ENCODE data around the gene C10orf53.
"Not testable (repeated sequence)": the region's sequence is repeated elsewhere in the genome, so short reads cannot be mapped to it uniquely, and the experiment has no call there.

The C10orf53 gene

DNA sequence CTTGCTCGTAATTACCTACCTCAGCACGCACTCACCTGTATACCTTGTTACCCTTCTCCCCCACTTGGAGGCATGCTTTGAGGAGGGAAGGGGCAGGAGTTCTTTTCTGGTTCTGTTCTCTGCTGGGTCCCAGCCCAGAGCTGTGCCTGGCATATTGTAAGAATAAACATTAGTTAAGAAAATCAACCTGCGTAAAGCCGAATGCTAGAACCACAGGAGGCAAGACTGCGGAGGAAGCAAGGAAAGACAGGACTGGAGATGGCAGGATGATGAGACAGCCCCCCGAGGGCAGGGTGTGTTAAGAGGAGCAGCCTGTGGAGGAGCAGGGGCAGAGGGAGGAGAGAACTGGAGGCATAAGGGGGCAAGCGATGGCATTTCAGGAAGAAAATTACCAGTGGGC lies 9.5 kb downstream of the C10orf53 start:
- no peak for DNase-seq

DNA sequence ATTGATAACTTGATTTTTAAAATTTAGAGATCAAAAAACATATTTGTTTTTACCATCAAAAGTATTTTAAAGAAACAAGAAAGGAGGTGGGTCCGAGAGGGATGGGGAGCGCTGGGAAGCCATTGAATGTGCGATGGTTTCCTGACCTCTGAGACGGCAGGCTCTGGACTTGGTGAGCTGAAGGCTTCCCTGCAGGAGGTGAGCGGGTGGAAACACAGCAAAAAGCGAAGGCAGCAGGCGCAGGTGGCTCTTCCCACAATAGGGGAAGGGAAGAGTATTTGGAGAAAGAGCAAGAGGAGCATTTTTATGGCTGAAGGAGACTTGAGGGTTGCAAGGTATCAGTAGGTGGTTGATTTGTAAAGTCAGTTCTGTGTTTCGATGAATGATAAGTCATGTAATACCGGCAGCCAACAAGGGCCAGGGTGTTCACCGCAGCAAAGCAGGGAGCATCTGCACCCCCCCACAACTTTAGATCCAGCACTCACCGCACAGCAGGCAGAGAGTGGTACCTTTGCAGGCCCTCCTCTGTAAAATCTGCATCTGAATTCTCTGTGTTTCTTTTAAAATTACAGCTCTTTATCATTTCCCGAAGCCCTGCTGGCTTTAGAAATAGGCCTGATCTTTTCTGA lies 10.5 kb downstream of the C10orf53 start:
- DNase-seq = no peak

DNA sequence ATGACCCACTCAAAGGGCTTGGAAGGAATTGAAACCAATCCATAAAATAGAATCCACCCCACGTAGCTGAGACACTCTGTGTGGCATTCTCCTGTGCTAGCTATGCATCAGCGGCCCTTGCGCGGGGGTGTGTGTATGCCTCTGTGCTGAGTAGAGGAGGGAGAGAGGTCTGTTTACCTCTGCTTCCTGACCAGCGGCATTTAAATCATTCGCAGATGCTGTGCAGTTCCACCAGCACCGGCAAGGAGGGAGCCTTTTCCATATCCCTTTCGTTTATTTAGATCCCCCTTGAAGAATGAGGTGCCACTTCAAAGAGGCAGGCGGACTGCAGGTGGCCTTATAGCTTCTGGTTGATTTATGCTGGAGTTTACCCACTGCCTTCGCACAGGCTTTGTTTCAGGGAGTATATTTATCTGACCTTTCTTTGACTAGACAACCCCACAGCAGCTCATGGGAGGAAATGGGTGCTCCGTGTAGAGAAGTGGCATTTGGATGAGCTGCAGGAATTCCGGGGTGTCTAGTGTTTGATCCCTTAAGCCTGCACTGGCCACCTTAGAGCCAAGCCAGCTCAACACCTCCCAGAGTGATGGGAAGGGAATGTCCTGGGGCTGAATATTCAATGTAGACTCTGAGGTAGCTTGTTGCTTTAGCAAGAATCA lies 11.4 kb downstream of the C10orf53 start:
- no peak for DNase-seq

DNA sequence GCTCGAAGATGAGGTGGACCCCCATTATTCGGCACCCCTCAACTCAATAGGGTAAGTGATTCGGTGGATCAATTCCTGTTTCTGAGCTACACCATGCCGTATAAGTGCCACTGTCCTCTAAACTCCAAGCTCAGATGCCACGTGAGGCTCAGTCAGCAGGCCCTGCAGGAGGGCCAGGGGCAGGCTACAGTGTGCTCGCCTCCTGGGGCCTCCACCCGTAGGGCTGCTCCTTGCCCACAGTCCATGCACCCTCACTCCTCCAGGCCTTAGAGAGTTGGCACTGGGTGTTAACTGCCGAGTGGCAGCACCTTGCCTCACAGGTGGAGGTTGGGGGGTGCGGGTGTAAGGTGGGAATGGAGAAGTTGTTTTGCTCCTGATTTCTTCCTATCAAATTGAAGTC lies 12.1 kb downstream of the C10orf53 start:
- no peak for DNase-seq

DNA sequence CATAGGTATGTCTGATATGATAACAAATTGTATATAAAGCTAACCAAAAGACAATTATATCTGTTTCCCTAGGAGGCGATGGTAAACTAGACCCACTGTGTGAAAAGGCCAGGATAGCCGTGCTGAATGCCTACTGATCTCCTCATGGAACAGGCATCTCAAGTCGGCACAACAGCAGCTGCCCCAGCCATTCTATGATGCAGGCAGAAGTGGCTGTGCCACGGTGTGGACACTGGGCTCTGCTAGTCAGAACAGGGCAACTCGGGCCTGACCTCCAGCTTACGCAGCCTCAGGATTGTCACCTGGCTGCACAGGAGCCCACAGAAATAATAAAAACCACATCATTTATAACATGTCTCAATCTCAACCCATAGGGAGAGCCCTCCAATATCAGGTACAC lies 15.0 kb downstream of the C10orf53 start:
- no peak for DNase-seq

DNA sequence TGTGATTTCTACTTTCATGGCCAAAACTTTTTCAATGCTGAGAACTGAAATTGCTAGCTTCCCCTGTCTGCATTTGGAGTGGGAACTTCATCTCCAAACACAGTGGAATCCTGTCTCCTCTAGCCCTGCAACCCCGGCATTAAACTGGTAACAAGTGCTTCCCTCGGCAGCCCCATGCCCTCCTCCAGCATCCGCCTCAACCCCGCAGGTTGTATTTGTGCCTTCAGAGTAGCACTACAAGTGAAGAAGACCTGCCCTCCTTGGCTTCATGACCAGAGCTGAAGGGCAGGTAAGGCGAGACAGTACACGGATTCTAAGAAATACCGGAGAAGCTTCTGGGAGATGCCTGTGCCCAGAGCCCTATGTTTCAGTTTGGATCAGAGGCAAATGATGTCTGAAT lies 16.9 kb downstream of the C10orf53 start:
- no peak for DNase-seq

DNA sequence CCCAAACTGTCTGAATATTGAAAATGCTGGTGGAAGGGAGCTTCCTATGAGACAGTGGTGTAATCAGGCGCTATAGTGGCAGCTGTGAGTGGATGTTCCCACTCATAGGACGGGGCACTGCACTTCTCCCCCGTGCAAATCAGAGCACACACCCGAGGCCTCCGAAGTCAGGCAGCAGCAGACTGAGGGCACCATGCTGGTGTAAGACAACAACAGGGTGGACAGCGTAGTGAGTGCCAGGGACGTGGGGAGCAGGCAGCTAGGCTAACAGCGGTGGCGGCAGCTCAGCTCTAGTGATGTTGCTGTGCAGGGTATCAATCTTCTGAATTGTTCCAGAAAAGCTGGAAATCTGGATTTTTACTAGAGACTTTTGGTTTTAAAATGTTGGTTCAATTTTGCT lies 19.2 kb downstream of the C10orf53 start:
- DNase-seq = no peak

DNA sequence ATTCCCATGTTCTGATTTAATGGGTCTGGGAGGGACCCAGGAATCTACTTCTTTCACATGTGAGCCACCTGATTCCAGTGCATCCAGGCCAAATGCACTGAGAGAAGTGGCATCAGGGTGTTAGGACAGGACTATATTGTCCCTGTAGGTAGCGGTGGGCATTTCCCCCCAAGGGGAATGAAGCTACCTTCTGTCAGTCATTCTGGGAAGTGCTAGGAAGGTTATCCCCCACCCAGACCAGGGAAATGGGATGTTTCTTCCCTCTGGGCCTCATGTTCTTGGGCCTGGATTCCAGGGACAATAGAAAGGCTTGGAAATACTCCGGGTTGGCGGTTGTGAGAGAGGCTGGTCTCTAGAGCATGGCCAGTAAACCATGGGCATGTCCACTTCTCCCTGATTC lies 20.8 kb downstream of the C10orf53 start:
- no peak for DNase-seq

DNA sequence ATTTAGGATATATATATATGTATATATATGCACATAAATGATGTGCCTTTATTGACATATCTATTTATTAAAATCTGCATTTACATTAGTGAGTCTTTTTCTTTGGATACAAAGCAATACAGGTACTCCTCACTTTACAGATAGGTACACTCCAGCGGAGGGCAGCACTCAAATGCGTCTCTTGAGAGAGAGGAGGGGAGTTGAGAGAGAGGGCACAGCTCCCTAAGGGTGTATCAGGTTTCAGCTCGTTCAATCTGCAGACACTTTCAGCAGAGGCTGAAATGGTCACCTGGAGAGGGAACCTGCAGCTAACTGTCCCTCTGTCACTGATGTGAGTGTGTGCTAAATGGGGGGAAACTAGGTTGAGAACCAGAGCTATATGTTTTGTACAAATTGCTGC lies 21.5 kb downstream of the C10orf53 start:
- no peak for DNase-seq

DNA sequence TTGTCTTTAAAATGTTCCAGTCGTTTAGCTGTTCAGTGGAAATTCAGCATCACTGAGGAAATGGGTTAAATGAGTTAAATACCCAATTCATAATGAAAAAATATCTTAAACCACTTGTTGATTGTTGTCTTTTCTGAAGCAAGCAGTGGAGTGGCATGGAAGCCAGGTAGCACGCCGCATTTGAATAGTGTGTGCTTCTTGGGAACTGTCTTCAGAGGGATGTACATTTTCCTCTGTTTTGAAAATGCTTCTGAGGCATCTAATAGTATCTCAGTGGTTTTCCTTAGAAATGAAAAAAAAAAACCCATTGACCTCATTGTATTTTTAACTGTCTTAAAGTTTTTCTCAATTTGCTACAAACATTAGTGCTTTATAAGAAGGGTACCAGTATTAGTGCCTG lies 28.1 kb downstream of the C10orf53 start:
- no peak for DNase-seq

DNA sequence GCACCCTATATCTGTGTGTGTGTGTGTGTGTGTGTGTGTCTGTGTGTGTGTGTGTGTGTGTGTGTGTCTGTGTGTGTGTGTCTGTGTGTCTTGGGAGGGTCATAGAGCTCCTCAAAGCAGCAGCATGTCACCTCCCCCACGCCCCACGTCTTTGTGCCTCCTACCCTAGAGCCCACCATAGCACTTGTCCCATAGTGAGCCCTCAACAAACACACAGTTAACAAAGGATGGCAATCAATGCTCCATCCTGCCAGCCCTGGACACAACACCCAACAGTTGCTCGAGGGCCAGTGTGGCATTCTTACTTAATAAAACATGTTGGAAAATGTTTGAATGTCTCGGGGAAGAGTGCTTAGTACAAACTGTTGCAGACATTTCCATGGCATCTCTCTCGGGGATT lies 30.5 kb downstream of the C10orf53 start:
- DNase-seq = no peak

DNA sequence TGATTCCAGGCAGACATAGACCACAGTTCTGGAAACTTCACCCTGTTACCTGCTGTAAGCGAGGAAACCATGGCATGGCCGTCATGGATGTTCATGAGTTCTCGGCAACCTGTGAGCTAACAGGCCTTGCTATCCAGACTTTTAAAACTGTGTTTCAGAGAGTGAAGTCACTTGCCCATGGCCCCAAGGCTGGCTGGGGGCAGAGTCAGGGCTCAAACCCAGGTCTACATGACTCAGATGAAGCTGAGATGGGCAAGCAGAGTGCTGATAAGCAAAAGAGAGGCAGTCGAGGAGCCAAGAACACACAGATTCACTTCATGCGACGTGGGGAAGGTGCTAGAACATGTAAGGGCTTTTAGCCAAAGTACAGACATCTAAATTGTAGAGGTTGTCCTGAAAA lies 31.5 kb downstream of the C10orf53 start:
- no peak for DNase-seq

DNA sequence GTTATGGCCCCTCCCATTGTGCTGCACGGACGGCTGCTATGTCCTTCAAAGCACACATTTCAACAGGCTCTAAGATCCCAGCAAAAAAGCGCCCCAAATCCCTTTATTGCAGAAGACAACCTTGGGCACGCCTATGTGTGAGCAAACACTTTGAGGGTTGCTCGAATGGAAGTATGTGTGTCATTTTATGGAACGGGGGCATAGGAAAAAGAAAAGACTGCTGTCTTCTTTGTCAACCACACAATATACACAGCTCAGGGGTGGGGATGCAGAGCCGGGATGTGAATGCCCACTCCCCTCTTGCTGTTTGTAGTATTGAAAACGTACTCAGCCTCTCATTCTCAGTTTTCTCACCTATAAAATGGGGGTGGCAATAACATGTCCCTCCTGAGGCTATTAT lies 32.0 kb downstream of the C10orf53 start:
- DNase-seq = no peak

DNA sequence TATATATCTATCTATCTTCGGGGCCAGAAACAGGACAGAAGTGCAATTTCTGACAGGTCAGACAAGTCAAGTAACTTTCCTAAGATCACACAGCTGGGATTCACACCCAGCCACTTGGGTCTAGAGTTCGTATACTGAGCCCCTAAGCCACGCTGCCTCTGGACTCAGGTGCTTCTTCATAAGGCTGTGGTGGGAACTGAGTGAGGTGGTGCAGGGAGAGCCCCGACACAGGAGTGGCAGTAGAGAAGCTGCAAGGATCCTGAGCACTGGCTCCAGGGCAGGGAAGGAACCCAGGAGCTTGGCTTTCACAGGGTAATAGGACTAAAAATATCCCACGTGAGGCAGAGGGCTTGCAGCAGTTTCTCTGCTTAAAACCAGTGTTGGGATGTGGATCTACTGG lies 33.8 kb downstream of the C10orf53 start:
- no peak for DNase-seq

DNA sequence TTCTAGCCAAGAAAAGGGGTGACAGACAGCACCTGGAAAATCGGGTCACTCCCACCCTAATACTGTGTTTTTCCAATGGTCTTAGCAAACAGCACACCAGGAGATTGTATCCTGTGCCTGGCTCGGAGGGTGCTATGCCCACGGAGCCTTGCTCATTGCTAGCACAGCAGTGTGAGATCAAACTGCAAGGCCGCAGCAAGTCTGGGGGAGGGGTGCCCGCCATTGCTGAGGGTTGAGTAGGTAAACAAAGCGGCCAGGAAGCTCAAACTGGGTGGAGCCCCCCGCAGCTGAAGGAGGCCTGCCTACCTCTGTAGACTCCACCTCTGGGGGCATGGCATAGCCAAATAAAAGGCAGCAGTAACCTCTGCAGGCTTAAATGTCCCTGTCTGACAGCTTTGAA lies 35.7 kb downstream of the C10orf53 start:
- DNase-seq = not testable (repeated sequence)

DNA sequence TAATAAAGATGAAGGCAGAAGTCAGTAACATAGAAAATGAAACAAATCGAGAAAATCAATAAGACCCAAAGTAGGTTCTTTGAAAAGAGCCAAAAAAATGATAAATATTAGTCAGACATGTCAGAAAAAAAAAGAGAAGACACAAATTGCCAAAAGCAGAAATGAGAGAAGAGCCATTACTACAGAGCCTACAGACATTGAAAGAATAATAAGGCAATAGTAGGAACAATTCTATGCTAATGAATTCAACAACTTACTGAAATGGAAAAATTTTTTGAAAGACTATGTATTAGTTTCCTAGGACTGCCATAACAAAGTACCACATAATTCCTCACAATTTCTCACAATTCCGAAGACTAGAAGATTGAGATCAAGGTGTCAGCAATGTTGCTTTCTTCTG lies 47.1 kb downstream of the C10orf53 start:
- no peak for DNase-seq

DNA sequence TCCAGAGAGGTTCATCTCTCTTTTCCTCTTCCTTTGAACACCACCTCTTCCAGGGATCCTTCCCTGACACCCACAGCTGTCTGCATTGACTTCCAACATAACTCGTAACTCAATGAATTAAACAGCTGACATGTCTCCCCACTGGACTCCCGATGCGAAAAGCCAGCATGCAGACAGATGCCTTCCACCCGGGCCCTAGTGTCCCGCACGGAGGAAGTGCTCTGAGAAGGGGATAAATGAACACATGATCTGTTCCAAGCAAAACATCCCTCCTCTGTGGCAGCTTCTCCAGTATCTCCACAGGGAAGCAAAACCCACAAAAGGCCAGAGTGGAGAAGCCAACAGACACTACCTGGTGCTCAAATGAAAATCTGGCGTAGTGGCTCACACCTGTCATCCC lies 54.4 kb downstream of the C10orf53 start:
- no peak for DNase-seq

DNA sequence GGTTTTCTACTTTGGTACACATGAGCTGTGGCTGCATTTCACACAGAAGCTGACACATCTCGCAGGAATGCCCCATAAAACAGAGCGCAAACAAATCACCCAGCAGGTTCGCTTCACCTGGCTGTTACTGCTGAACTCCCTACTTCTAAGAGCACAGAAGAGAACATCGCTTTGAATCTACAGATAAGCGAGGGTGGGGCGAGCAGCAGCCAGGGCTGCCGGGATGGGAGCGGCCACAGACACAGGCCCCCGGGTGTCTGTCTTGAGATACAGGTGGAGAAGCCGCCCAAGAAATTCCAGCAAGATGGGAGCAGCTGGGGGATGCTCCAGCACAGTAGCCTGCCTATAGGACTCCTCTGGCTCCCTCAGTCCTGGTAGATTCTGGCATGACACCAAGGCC lies 55.2 kb downstream of the C10orf53 start:
- no peak for DNase-seq

DNA sequence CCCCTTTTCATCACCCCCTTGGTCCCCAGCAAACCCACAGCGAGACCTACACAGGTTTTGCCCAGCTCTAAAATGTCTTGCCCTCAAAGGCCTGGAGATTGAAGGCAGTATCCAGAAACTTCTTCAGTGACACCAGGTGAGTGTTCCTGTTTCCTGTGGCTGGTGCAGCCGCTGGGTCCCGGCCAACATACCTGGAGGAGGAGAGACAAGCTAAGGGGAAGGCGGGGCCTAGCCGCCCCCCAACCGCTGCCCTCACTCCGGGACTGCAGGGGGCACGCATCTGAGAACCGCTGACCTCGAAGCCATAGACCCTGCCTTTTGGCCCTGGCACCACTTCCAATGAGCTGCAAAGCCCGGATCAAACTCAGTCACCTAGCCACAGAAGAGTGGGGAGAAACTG lies 55.7 kb downstream of the C10orf53 start:
- DNase-seq = no peak

DNA sequence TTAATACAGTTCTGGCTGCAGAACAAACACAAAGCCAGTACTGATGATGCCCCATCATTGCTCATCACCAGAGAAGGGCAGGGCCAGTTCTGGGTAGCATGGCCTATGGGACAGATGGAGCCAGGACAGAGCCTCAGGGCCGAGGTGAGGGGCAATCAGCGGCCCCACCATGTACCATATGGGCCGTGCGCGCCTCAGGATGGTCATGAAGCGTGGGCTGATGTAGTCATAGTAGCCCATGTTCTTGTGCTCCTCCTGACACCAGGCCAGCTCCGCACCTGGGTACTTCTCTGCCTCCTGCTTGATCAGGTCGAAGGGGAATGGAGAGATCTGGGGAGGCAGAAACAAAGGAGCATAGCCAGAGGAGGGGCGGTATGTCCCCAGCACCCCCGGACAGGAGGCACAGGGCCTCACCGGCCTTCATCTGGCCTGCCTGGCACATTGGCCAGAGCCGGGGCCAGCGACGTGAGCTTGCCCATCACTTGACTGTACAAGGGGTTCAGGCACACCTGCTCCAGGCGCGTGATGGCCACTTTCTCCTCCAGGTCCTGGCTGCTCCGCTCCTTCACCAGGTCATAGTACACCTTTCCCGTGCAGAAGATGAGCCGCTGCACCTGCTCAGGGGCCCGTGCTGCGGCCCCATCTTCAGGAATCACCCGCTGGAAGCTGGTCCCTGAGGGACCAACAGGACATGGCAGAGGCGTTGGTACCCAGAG lies 56.6 kb downstream of the C10orf53 start:
- no peak for DNase-seq

DNA sequence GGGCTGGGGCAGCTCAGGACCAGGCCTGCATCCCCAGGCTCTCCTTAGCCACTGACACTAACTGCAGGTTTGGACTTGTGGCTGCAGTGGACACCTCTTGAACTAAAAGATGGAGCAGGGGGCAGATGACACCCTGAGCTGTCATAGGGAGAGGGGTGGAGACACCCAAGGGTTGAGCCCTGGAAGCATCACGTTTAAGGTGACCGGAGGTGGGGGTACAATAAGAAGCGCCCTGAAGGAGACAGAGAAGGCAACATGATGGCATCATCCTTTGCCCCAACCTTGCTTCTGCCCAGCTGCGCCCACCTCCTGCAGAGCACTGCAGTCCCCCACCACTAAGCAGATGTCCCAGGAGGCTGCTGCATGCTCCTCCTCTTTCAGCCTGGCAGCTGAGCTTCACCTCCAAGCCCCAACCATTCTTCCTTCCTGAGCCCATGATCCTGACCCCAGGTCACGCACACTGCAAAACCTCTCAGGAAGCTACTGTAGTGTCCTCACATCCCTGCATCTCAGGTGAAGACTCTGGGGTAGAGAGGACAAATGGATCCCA lies 57.2 kb downstream of the C10orf53 start:
- no peak for DNase-seq

DNA sequence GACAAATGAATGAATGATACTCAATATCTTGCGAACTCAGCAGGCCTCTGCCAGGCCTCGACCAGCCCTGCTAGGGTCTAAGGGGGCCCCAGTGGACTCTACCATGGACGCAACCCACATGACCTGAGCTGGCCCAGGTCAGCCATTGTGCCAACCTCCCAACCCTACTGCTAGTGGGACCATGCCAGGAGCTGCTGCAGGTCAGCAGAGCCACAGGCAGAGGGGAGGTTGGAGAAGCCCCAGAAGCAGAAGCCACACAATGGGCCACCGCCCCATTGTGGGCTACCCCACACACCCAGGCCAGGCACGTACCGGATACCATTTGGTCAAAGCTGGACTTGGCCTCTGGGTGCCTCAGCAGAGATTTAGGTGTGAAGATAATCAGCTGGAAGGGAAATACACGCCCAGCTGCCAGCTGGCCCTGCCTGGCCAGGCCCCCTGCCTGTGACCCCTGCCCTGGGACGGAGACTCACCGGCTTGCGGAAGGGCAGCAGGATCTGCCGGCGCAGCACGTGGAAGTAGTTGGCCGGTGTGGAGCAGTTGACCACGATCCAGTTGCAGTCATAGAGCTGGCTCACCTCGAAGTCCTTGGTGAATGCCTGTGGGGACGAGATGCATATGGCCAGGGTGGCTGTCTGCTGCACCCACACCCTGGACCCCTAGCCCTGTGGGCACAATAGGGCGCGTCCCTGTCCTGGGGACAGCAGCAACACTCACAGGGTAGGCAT lies 58.2 kb downstream of the C10orf53 start:
- DNase-seq = no peak

Measured in fibroblast of skin of scalp (primary cell).